Stimulated activated CD4-positive, alpha-beta T cell treated with anti-CD3 and anti-CD28 coated beads, Interleukin-4, amount 100 ng/mL, for 24 hours (primary cell): ENCODE data around the gene PSEN2.

Source experiments
- DNase-seq: peaks from one replicate; pipeline ENCODE4 v3.0.0-alpha.2; 2020

Gene PSEN2

DNA sequence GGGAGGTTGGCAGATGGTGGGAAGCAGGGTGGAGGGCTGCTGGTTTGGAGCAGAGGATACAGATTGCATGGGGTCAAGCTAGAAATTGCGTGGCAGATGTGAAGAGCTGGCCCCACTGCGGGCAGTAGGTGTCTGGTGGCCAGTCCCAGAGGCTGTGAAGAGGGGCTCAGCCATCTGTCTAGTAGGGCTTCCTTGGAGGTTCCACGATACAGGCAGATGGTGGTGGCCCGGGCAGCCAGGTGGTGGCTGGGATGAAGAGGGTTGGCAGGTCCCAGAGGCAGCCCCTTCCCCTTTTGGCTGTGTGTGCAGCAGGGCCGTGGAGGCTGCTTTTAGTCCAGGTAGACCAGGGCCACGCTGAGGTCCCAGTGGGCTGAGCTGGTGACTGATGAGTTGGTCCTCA, 16.6 kb downstream of the PSEN2 start:
- DNase-seq, result no peak

DNA sequence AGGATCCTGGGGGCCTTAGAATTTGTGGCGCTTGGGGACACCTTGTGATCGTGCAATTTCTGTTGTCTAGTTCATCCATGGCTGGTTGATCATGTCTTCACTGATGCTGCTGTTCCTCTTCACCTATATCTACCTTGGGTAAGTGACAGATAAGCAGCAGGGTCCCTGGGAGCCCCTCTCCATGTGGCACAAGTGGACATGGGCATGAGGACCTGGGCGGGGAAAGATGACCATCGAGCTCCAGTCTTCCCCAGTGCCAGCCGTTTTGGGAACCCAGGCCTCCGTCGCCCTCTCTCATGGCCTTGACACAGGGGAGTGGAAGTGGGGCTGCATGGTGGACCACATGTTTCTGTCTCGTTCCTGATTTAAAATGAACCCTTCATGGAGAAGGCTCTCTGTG, 17.6 kb downstream of the PSEN2 start:
- no peak for DNase-seq

DNA sequence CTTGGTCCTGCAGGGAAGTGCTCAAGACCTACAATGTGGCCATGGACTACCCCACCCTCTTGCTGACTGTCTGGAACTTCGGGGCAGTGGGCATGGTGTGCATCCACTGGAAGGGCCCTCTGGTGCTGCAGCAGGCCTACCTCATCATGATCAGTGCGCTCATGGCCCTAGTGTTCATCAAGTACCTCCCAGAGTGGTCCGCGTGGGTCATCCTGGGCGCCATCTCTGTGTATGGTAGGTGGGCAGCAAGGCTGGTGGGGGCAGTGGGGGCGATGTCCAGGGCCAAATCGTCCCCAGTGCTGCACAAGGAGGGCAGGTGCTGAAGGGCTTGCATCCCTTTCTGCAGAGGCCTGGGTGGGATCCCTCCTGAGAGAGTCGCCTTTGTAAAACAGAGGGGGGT, 18.4 kb downstream of the PSEN2 start:
- DNase-seq, result no peak

DNA sequence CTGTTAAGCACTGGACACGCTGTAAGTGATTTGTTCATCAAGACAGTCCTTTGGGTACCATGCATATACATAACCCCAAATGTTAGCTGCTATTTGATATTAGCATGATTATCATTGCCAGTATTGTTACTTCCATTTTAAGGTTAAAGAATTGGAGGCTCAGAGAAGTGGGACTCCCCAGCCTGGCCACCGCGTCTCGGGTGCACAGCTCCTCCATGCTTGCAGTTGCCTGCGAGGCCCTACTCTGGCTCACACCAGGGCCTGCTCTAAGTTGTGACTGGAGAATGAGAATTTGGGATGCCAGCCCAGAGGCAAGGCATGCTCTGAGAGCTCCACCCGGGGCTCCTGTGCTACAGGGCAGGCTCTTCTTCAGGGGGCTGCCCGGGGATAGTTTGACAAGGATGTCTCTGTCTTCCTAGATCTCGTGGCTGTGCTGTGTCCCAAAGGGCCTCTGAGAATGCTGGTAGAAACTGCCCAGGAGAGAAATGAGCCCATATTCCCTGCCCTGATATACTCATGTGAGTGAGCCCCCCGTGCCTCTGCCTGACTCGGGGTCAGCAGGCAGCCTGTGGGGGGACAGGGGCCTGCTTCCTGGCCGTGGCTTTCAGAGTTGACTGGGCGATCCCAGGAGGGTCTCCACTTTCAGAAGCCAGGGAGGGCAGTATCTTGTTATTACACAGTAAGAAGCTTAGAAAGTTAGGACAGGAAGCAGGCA, 19.4 kb downstream of the PSEN2 start:
- no peak for DNase-seq

DNA sequence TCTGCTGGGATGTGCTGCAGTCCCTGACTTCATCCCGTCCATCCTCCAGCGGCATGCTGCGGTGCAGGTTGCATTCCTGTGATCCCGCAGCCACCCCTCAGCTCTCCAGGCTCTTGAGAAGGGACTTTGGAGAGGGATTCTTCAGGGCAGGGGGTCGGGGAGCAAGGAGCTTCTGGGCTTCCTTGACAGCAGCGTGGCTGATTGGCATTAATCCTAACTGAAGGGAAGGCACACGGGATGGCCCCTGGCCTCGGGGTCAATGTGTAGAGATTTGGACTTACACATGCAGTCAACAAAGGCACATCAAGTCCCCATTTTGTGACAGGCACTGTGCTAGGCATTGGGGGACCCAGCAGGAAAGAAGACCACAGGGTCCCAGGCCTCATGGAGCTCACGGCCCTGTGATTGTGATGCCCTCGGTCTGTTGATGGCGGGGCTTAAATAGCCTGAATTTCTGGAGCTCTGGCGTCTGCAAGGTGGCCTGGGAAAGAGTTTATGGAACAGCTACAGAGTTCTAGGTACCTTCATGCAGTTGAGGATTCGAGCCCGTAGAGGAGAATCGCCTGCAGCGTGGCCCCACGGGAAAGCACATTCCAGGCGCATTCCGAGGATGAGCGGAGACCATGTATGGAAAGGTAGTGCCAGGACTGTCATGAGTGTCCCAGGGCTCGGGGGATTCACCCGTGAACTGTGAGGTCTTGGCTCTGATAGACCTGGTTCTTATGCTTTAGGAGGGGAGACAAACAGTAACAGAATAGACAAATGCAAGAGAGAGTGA, 20.1 kb downstream of the PSEN2 start:
- no peak for DNase-seq

DNA sequence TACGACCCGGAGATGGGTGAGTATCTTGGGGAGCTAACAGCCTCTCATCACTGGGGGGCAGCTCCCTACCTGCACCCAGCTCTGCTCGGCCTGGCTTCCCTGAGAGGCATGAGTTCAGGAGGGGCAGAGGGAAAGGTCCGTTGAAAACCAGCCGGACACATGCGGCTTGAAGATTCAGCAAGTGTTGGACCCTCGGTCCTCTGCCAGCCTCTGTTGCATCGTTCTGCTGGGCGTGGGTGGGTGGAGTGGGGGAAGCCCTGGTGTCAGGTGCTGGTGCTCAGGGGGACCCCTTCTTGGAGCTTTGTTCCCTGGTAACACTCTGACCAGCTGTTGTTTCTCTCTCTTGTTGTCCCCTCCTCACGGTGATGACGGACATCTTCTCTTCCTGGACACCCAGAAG, 20.9 kb downstream of the PSEN2 start:
- no peak for DNase-seq

DNA sequence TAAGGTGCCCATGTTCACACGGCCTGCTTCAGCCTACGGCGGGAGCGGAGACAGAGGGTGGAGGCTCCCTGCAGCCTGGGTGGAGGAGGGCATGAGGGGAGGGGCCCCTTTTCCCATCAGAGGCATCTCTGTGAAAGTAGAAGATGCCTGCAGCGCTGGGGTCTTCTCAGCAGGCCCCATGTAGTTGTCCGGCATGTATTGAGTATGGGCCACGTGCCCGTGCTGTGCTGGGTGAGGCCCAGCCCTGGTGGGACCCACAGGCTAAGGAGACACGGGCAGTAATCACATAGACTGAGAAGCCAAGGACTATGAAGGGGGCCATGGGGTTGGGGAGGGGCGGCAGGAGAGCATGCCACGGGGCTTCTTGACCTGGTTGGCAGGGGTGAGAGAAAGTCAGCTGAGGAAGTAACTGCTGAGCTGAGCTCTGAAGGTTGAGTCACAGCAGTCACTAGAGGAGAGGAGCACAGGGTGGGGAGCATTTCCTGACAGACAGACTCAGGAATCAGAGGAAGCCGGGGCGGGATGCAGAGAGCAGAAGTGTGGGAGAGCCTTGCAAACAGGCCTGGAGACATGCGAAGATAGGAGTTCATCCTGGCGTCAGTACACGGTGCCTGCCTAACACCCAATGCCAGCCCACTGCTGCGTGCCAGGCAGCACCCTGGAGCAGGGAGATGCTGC, 21.6 kb downstream of the PSEN2 start:
- DNase-seq, result no peak

DNA sequence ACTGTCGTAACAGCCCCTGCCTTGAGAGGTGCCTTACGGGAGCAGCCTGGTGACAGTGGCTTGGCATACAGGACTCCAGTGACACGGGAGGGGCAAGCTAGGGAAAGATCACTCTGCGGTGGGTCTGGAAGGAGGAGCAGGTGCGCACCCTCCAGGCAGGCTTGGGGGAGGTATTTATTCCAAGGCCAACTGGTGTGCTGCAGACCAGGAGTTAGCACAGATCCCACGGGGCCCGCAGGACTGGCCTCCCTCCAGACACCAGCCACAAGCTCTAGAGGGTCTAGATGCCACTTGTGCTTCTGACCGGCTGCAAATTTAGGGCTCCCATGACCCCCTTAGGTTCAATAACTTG, 22.1 kb downstream of the PSEN2 start:
- no peak for DNase-seq

DNA sequence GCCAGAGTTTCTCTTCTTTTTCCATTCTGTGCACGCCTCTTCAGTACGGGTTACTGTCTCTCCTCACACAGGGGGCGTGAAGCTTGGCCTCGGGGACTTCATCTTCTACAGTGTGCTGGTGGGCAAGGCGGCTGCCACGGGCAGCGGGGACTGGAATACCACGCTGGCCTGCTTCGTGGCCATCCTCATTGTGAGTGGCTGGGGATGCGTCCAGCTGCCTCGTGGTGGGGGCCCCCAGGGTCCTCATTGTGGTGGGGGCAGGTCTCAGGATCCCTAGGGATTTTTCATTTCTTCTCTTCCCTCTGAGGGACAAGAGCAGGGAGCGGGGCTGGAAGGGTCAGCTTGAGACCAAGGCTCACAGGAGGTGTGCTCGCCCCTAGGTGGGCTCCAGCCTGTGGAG, 23.5 kb downstream of the PSEN2 start:
- DNase-seq, result no peak

DNA sequence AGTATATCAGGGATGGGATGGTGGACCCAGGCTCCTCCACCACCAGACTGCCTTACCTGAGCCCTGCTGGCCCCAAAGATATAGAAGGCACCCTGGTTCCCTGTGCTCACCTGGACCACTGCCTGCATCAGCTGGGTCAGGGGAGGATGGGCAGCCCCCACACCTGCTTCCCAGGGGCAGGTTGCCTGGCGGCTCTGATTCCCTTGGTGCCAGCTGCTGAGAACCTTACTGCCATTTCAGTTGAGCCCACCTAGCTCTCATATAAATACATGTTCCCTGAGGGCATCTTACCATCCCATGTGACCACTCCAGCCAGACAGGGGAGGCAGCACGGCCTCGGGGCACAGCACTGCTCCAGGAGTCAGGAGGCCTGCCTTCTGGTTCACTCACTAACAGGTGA, 24.4 kb downstream of the PSEN2 start:
- DNase-seq, result no peak

DNA sequence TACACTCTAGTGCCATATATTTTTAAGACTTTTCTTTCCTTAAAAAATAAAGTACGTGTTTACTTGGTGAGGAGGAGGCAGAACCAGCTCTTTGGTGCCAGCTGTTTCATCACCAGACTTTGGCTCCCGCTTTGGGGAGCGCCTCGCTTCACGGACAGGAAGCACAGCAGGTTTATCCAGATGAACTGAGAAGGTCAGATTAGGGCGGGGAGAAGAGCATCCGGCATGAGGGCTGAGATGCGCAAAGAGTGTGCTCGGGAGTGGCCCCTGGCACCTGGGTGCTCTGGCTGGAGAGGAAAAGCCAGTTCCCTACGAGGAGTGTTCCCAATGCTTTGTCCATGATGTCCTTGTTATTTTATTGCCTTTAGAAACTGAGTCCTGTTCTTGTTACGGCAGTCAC, 25.2 kb downstream of the PSEN2 start:
- no peak for DNase-seq

DNA sequence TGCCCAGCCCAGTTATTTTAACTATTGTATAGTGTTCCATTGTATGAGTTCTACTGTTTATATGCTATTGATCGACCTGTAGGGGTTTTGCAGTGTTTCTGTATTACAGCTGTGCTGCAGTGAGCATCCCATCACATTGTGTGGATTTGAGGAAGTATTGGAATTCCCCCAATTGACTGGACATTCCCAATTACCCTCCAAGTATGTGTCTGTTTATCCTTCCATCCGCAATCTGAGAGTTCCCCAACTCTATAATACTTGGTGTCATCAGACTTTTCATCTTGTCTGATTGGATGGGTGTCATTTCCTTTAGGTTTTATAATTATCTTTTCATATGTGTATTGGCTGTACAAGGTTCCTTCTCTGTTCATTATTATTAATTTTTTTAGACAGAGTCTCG, 27.8 kb downstream of the PSEN2 start:
- no peak for DNase-seq

DNA sequence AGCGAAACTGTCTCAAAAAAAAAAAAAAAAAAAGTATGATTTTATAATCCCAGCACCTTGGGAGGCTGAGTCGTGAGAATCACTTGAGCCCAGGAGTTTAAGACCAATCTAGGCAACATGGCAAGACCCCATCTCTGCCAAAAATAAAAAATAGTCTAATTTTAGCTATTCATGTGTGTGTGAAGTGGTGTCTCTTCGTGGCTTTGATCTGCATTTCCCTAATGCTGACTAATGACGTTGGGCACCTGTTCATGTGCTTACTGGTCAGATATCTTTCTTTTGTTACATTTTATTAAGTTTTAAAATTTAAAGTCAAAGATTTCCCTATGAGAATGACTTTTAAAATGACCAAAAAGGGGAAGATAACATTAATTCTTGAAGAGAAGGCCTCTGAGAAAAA, 31.0 kb downstream of the PSEN2 start:
- DNase-seq, result no peak

DNA sequence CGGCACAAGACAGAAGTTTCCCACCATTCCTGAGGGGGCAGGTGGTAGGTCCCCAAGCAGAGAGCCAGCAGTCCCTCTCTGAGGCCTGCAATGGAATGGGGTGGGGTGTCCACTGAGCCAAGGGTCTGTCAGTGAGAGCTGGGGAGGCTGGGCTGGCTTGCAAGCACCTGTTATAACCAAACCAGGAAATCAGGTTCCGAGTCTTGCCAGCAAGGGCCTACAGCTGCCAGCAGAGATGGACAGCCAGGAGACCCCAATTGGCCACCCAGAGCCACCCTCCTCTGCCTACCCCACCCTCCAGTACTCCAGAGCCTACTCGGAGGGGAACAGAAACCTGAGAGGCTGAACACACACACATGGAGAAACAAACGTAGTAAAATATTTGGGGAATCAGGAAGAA, 32.2 kb downstream of the PSEN2 start:
- DNase-seq, result no peak

DNA sequence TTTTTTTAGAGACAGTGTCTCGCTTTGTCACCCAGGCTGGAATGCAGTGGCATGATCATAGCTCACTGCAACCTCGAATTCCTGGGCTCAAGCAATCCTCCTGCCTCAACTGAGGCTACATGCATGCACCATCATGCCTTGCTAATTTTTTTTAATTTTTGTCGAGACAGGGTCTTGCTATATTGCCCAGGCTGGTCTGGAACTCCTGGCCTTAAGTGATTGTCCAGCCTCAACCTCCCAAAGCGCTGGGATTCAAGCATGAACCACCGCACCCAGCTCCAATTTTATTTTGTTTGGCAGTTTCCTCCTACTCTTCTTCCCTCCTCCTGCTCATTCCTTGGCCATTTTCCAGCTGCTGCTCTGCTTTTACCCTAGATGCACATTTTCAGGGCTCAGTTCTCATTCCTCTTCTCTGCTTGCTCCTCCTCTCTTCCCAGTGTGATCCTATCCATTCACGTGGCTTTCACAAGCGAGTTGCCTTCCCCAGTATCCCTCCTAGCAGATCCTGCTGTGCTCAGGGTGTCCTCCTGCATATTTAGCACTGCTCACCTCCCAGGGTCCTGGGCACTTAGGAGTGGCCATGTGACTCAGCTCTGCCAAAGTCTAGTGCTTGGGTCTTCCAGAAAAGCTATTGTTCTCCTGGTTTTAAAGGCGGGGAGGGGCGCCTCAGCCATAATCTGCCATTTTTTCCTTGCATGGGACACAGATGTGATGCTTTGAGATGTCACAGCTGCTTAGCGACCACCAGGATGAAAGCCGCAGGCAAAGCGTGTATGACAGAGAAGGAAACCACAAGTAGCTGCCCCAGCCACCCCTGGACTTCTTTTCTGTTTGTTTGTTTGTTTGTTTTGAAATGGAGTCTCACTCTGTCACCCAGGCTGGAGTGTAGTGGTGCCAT, 33.7 kb downstream of the PSEN2 start:
- DNase-seq, result no peak

DNA sequence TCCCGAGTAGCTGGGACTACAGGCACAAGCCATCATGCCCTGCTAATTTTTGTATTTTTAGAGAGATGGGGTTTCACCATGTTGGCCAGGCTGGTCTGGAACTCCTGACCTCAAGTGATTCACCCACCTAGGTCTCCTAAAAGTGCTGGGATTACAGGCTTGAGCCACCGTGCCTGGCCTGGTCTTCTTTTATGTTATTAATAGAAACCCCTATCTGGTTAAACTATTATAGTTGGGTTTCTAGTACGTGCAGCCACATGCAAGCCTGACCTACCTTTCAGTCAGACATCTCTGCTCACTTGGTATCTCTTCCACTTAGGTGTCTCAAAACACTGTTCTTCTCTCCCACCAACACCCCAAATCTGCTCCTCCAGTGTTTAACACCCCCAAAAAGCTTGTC, 34.4 kb downstream of the PSEN2 start:
- no peak for DNase-seq

DNA sequence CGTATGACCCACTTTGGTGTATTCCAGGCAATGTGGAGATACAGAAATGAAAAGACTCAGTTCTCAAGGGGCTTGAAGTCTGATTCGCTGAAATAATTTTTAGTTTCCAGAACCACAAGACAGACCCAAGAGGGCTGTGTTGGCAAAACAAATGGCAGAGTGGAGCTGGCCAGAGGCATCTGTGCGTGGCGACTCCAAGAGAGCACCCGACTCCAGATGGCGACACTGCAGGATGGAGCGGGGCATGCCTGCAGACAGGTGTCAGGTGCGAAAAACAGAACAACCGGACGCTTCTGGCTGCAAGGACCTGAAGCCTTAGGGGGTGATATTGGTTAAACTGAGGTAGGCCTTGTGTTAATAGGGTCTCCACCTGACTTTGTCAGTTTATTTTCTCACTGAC, 38.0 kb downstream of the PSEN2 start:
- DNase-seq, result no peak

DNA sequence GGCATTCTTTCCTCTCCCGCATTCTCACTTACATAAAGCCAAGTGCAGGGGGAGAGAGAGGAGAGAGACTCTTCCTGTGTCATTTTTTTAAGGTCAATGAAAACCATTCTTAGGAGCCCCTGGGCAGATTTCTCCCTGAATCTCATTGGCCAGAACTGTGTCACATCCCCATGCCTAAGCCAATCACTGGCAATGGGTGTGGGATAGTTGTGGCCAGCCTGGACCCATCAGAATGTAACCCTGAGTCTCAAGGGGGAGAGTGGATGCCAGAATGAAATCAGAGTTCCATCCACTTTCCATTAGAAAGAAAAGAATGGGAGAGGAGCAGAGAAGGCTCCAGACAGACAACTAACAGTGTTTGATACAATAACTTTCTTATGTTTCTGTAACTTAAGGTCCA, 38.5 kb downstream of the PSEN2 start:
- no peak for DNase-seq

DNA sequence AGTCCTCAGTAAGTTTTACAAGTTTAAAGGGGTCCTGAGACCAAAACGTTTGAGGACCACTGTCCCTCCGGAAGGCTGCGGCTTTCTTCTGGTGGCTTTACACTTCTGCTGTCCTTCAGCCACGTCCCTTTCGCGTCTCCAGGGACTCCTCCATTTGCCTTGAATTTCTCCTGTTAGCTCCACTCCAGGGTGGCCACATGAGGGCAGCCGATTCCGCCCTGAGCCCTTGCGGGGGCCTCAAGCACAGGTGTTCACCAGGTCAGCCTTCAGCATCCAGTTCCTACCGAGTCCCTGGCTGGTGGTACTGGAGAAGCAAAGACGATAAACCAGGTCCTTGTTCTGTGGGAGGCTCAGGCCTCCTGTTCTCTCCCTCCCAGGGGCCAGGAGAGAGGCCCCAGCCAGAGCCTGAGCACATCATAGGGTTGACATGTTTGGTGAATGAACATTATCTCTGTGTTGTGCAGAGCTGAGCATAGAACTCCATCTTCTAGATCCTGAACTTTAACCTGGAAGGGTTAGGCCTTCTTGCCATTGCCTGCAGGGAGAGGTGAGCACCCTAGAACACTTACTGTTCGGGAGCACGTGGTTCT, 42.3 kb downstream of the PSEN2 start:
- DNase-seq, result peak; percentile 38

DNA sequence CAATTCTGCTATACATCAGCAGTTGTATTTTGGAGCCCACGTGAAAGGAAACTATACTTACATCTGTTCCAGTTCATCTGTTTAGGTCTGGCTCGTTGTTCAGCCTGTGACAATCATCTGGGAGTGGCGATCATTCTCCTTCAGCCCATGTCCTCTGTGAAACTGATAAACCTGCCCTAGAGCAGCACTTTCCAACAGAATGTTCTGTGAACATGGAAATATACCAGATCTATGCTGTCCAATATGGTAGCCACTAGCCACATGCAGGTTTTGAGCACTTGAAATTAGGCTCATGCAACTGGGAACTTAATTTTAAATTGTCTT, 45.2 kb downstream of the PSEN2 start:
- DNase-seq, result no peak

DNA sequence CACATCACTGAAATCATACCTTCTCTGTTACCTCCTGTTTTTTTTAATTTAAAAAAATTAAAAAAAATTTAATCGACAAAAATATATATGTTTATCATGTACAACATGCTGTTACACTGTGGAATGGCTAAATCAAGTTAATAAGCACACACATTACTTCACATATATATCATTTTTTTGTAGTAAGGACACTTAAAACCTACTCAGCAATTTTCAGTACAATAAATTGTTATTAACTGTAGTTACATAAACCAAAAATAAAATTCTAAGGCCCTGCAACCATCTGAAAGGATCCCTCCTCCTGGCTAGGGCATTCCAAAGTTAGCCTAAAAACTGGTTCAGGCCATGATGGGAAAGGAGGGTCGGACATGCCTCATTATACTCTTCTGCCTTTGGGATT, 46.1 kb downstream of the PSEN2 start:
- DNase-seq, result no peak

DNA sequence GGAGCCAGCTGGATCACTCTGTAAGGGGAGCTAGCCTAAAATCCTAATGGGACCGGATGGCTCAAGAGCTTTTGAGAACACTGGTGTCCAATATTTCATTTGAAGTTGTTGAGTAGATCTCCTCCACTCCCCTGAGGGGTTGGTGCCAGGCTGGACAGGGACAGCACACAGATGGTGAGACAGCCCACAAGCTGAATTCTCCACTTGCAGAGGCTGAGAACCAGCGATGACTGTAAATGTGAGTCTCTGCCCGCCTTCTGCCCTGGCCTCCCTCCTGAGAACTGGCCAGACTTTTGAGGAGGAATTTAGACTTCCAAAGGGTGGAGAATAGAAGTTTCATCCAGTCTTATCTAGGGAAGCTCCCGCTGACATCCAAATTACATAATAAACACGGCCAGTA, 49.2 kb downstream of the PSEN2 start:
- DNase-seq, result no peak

DNA sequence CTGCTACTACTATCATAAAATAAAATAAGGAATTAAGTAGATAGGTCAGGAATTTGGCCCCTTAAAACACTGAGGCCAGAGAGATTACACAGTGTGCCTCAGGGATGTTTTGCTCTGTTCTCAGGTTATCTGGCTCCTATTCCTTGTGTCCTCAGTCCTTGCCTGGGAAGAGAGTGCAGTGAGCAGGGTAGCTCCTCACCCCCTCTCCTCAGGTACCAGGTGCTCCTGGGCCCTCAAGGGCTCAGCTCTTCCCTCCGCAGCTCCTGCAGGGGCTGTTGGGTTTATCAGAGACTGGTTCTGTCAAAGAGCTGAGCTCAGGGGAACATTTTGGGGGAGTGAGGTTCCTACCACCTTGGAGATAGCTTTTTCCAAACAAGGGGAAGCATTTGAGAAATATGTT, 49.6 kb downstream of the PSEN2 start:
- no peak for DNase-seq
